GM19463 (cell line): ENCODE data around the gene METTL21C.

ENCODE experiments used
- ATAC-seq: cut with Tn5 transposase; IDR thresholded peaks from one replicate; pipeline ENCODE4 v1.9.1; 2021; ENCODE audit warnings: mild to moderate bottlenecking, moderate library complexity; ENCODE audit not compliant: unreplicated experiment

METTL21C gene

GRCh38 chr13:102667911-102668310, 26.9 kb downstream of the METTL21C start:
- no peak for ATAC-seq

GRCh38 chr13:102667023-102667422, 27.8 kb downstream of the METTL21C start:
- no peak for ATAC-seq

GRCh38 chr13:102659168-102659713, 35.6 kb downstream of the METTL21C start:
- ATAC-seq, result no peak

- no peak for ATAC-seq
Observed at GRCh38 chr13:102658660-102659059, 36.2 kb downstream of the METTL21C start.

- ATAC-seq, result no peak
Observed at GRCh38 chr13:102657630-102658029, 37.2 kb downstream of the METTL21C start.

GRCh38 chr13:102654756-102655155, 40.1 kb downstream of the METTL21C start:
- ATAC-seq, result no peak

GRCh38 chr13:102651892-102652291, 43.0 kb downstream of the METTL21C start:
- no peak for ATAC-seq

GRCh38 chr13:102651392-102651791, 43.5 kb downstream of the METTL21C start:
- ATAC-seq, result no peak

- ATAC-seq, result no peak
Observed at GRCh38 chr13:102650444-102650843, 44.4 kb downstream of the METTL21C start.

GRCh38 chr13:102648046-102648445, 46.8 kb downstream of the METTL21C start:
- ATAC-seq, result no peak

GRCh38 chr13:102645701-102646100, 49.1 kb downstream of the METTL21C start:
- no peak for ATAC-seq

GRCh38 chr13:102643656-102644055, 51.2 kb downstream of the METTL21C start:
- ATAC-seq, result no peak

- ATAC-seq, result no peak
Observed at GRCh38 chr13:102642475-102642874, 52.4 kb downstream of the METTL21C start.

- no peak for ATAC-seq
Observed at GRCh38 chr13:102642029-102642428, 52.8 kb downstream of the METTL21C start.

- ATAC-seq, result no peak
Observed at GRCh38 chr13:102638741-102639140, 56.1 kb downstream of the METTL21C start.
